Neural progenitor cell (in vitro differentiated cells): ENCODE results near the gene DCC. TPM values are rescaled to one million over a fixed set of nuclear protein-coding genes. Genes with fewer than 3 reads are reported as not detected.

Source experiments
- DNase-seq: peaks from one replicate; pipeline ENCODE4 v3.0.0-alpha.2; 2016; ENCODE audit warnings: low spot score
- H2AFZ ChIP-seq: fragments of 200-600 bp; sonication (generic); replicated peaks from 2 replicates; pipeline ENCODE4 v1.6.1; 2016; ENCODE audit warnings: antibody characterized with exemption
- H3F3A ChIP-seq: fragments of 200-600 bp; sonication (generic); 2 replicates; pipeline ENCODE4 v1.6.1; 2016; ENCODE audit warnings: antibody characterized with exemption, low read depth
- H3K27ac ChIP-seq: fragments of 200-600 bp; sonication (generic); 2 replicates; pipeline ENCODE4 v1.5.1; 2016; ENCODE audit warnings: mild to moderate bottlenecking
- H3K27me3 ChIP-seq: fragments of 200-600 bp; sonication (generic); 2 replicates; pipeline ENCODE4 v1.6.1; 2016; ENCODE audit warnings: mild to moderate bottlenecking, moderate library complexity
- H3K36me3 ChIP-seq: fragments of 200-600 bp; sonication (generic); 2 replicates; pipeline ENCODE4 v1.5.1; 2016
- H3K4me1 ChIP-seq: fragments of 200-600 bp; sonication (generic); 2 replicates; pipeline ENCODE4 v1.6.1; 2016; ENCODE audit warnings: mixed run types
- H3K4me2 ChIP-seq: fragments of 200-600 bp; sonication (generic); 2 replicates; pipeline ENCODE4 v1.6.1; 2016
- H3K4me3 ChIP-seq: fragments of 200-600 bp; sonication (generic); 2 replicates; pipeline ENCODE4 v1.5.1; 2016
- H3K79me2 ChIP-seq: fragments of 200-600 bp; sonication (generic); 2 replicates; pipeline ENCODE4 v1.6.1; 2016; ENCODE audit warnings: low read depth
- H3K9ac ChIP-seq: fragments of 200-600 bp; sonication (generic); 2 replicates; pipeline ENCODE4 v1.6.1; 2016
- H3K9me3 ChIP-seq: fragments of 200-600 bp; sonication (generic); 2 replicates; pipeline ENCODE4 v1.5.1; 2016; ENCODE audit warnings: low read depth
- H4K20me1 ChIP-seq: fragments of 200-600 bp; sonication (generic); 2 replicates; pipeline ENCODE4 v1.6.1; 2016; ENCODE audit warnings: low read depth
- H3K27ac Mint-ChIP-seq: 3 replicates; pipeline ENCODE4 v1.8.0; 2021; ENCODE audit warnings: mixed read lengths
- H3K27me3 Mint-ChIP-seq: 2 replicates; pipeline ENCODE4 v1.8.0; 2022; ENCODE audit warnings: low read depth, mild to moderate bottlenecking, inconsistent platforms, moderate library complexity, mixed read lengths; ENCODE audit not compliant: insufficient read depth
- H3K36me3 Mint-ChIP-seq: 3 replicates; pipeline ENCODE4 v1.8.0; 2021; ENCODE audit warnings: mixed read lengths
- H3K4me1 Mint-ChIP-seq: 3 replicates; pipeline ENCODE4 v1.8.0; 2021; ENCODE audit warnings: mixed read lengths
- H3K4me3 Mint-ChIP-seq: 3 replicates; pipeline ENCODE4 v1.8.0; 2021; ENCODE audit warnings: mild to moderate bottlenecking, moderate library complexity, mixed read lengths
- H3K9me3 Mint-ChIP-seq: 3 replicates; pipeline ENCODE4 v1.8.0; 2020; ENCODE audit warnings: mixed read lengths
- EZH2 ChIP-seq: fragments of 200-600 bp; sonication (generic); IDR thresholded peaks from 2 replicates; pipeline ENCODE4 v1.6.1; 2017; ENCODE audit warnings: antibody characterized with exemption, mild to moderate bottlenecking, moderate library complexity
- EZH2phosphoT487 ChIP-seq: fragments of 200-600 bp; sonication (generic); IDR thresholded peaks from 2 replicates; pipeline ENCODE4 v1.6.1; 2017; ENCODE audit warnings: antibody characterized with exemption
- total RNA-seq: library from RNA; depleted of rRNA; stranded (reverse); fragments of >200 nt; gene quantifications from 2 replicates; pipeline ENCODE4 v1.2.3, GENCODE V29; 2015; ENCODE audit warnings: low replicate concordance
- TF ChIP-seq, protein P1 (sequence below): fragments of 200-600 bp; sonication (generic); IDR thresholded peaks from 2 replicates; pipeline ENCODE4 v1.5.1; 2017; ENCODE audit warnings: antibody characterized with exemption, mild to moderate bottlenecking

DCC gene
- total RNA-seq, 1 donor from 2014 or later: 0.41 TPM

DNA sequence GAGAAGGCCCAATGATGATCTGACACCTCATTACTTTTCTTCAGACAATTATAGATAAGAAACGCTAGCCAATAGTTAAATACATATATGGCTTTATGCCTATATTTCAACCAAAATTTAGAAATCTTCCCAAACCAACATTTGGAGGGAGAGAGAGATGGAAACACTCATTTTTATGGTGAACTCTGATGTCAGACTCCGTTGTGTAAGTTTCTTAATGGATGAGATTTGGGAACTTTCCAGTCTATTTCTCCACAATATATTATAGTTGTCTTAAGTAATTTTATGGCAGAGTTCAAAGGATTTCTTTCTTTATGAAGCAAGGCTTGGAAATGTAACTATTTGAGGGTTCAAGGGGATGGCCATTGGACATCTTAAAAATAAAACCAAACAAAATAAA is 407.0 kb downstream of the DCC start:
- Mint-ChIP-seq H3K27me3 (no peaks in the 10 kb centered on the region), H3K4me3 (no peak overlapping the region), H3K4me1 (peaks cover 6% of the 10 kb centered on the region), H3K27ac (no peak overlapping the region), H3K9me3 (no peaks in the 10 kb centered on the region), H3K36me3 (no peaks in the 10 kb centered on the region)
- Histone ChIP-seq H3K4me3 (no peak overlapping the region), H3K27me3 (no peaks in the 10 kb centered on the region), H3F3A (no peaks in the 10 kb centered on the region), H3K9me3 (no peaks in the 10 kb centered on the region), H4K20me1 (no peaks in the 10 kb centered on the region), H3K9ac (no peak overlapping the region), H3K36me3 (no peaks in the 10 kb centered on the region), H3K79me2 (no peaks in the 10 kb centered on the region), H3K4me1 (no peaks in the 10 kb centered on the region), H3K27ac (no peak overlapping the region), H3K4me2 (no peak overlapping the region), H2AFZ (no peak overlapping the region)
- no peak for DNase-seq
- TF ChIP-seq EZH2phosphoT487 (no peak), EZH2 (no peak)
- TF ChIP-seq, protein P1, sequence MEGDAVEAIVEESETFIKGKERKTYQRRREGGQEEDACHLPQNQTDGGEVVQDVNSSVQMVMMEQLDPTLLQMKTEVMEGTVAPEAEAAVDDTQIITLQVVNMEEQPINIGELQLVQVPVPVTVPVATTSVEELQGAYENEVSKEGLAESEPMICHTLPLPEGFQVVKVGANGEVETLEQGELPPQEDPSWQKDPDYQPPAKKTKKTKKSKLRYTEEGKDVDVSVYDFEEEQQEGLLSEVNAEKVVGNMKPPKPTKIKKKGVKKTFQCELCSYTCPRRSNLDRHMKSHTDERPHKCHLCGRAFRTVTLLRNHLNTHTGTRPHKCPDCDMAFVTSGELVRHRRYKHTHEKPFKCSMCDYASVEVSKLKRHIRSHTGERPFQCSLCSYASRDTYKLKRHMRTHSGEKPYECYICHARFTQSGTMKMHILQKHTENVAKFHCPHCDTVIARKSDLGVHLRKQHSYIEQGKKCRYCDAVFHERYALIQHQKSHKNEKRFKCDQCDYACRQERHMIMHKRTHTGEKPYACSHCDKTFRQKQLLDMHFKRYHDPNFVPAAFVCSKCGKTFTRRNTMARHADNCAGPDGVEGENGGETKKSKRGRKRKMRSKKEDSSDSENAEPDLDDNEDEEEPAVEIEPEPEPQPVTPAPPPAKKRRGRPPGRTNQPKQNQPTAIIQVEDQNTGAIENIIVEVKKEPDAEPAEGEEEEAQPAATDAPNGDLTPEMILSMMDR: no peak

DNA sequence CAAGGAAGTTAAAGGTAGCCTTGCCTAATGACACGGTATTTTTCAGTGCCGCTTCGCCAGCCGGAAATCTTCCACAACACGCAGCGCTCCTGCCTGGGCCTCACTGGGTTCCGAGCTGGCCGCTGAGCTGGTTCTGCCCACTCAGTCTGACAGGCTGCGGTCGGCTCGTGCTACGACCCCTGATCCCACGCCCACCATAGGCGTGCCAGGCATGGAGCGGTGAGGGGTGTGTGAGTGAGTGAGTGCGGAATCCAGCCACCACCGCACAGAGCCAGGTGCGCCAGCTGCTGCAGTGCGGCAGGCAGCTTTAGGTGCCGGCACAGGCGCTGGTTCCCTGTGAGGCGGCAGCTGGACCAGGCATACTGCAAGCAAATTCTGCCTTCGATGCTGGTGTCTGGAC is 407.9 kb downstream of the DCC start:
- H3K4me1 Mint-ChIP-seq: peaks cover 6% of the 10 kb centered on the region
- no peaks in the 10 kb centered on the region for H3K36me3 Mint-ChIP-seq
- no peak overlapping the region for H3K4me3 Mint-ChIP-seq
- Histone ChIP-seq H3K79me2 (no peaks in the 10 kb centered on the region), H4K20me1 (no peaks in the 10 kb centered on the region), H3K27me3 (no peaks in the 10 kb centered on the region), H3K27ac (no peak overlapping the region), H3K36me3 (no peaks in the 10 kb centered on the region), H3K9ac (no peak overlapping the region), H3K4me3 (no peak overlapping the region), H3K4me2 (no peak overlapping the region), H2AFZ (no peak overlapping the region), H3K4me1 (no peaks in the 10 kb centered on the region), H3K9me3 (no peaks in the 10 kb centered on the region), H3F3A (no peaks in the 10 kb centered on the region)
- no peaks in the 10 kb centered on the region for H3K27me3 Mint-ChIP-seq
- H3K27ac Mint-ChIP-seq: no peak overlapping the region
- DNase-seq: no peak
- TF ChIP-seq EZH2phosphoT487 (no peak), EZH2 (no peak)
- TF ChIP-seq, protein P1: no peak
- H3K9me3 Mint-ChIP-seq: no peaks in the 10 kb centered on the region

DNA sequence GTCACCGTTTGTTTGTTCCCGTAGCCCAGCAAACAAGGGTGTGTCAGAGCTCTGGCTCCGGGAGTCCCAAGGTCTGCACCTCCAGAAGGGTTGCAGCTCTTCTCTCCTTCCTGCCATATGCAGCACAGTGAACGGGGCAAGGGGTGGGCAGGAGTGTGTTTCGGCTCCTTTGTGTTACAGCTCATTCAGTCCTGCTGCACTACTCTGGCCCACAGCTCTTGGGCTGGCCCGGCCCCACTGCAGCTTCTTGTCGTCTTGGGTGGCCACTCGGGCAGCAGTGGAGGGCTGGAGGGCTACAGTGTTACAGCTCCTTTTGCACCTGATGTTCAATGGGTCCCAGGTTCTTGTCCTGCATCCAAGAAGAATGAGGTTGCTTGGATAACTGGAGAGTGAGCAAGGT is 408.3 kb downstream of the DCC start:
- Histone ChIP-seq H3K4me1 (no peaks in the 10 kb centered on the region), H2AFZ (no peak overlapping the region), H3F3A (no peaks in the 10 kb centered on the region), H3K36me3 (no peaks in the 10 kb centered on the region), H3K4me3 (no peak overlapping the region), H4K20me1 (no peaks in the 10 kb centered on the region), H3K9ac (no peak overlapping the region), H3K27me3 (no peaks in the 10 kb centered on the region), H3K79me2 (no peaks in the 10 kb centered on the region), H3K27ac (no peak overlapping the region), H3K9me3 (no peaks in the 10 kb centered on the region), H3K4me2 (no peak overlapping the region)
- H3K27ac Mint-ChIP-seq: no peak overlapping the region
- TF ChIP-seq EZH2phosphoT487 (no peak), EZH2 (no peak)
- TF ChIP-seq, protein P1: no peak
- DNase-seq: no peak
- H3K4me3 Mint-ChIP-seq: no peak overlapping the region
- H3K27me3 Mint-ChIP-seq: no peaks in the 10 kb centered on the region
- peaks cover 3% of the 10 kb centered on the region for H3K4me1 Mint-ChIP-seq
- H3K36me3 Mint-ChIP-seq: no peaks in the 10 kb centered on the region
- no peaks in the 10 kb centered on the region for H3K9me3 Mint-ChIP-seq

DNA sequence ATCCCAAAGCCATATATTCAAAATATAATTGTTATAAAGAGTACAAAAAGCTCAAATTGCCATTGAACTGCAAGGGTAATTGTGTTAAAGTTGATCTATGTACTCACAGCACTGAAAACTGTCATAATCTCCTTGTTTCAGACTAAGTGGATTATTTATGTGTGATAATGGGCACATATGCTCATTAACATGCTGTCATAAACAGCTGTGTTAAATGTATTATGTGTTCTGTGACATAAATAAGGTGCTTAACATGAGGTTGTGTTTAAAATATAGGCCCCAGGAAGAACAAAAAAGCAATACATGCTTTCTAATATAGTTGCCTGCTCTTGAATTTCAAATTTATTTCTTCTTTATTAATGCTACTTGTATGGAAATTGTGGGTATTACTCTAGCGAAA is 409.5 kb downstream of the DCC start:
- H3K27me3 ChIP-seq: no peaks in the 10 kb centered on the region
- Mint-ChIP-seq H3K27ac (no peak overlapping the region), H3K9me3 (no peaks in the 10 kb centered on the region), H3K4me3 (no peak overlapping the region), H3K36me3 (no peaks in the 10 kb centered on the region), H3K27me3 (no peaks in the 10 kb centered on the region), H3K4me1 (no peaks in the 10 kb centered on the region)
- no peak overlapping the region for H3K9ac ChIP-seq
- no peaks in the 10 kb centered on the region for H3K79me2 ChIP-seq
- H2AFZ ChIP-seq: no peak overlapping the region
- no peaks in the 10 kb centered on the region for H4K20me1 ChIP-seq
- H3K9me3 ChIP-seq: no peaks in the 10 kb centered on the region
- H3K4me3 ChIP-seq: no peak overlapping the region
- no peak overlapping the region for H3K27ac ChIP-seq
- no peak for DNase-seq
- TF ChIP-seq EZH2phosphoT487: no peak
- TF ChIP-seq EZH2: no peak
- TF ChIP-seq, protein P1: no peak
- no peaks in the 10 kb centered on the region for H3K4me1 ChIP-seq
- H3K36me3 ChIP-seq: no peaks in the 10 kb centered on the region
- no peak overlapping the region for H3K4me2 ChIP-seq
- no peaks in the 10 kb centered on the region for H3F3A ChIP-seq
